Mesodermal cell (in vitro differentiated cells): ENCODE measurements around the gene MLYCD. TPM values are rescaled to one million over a fixed set of nuclear protein-coding genes. Genes with fewer than 3 reads are reported as not detected.

ENCODE experiments used
- H3K27ac ChIP-seq: 2 replicates; pipeline ENCODE4 v1.7.0; 2013; ENCODE audit warnings: mild to moderate bottlenecking, low read depth, low read length, moderate library complexity; ENCODE audit not compliant: severe bottlenecking
- H3K36me3 ChIP-seq: 2 replicates; pipeline ENCODE4 v1.7.1; 2013; ENCODE audit warnings: mild to moderate bottlenecking, low read length, moderate library complexity; ENCODE audit not compliant: control insufficient read depth, insufficient read depth
- H3K4me1 ChIP-seq: one replicate; pipeline ENCODE4 v1.7.1; 2013; ENCODE audit warnings: mild to moderate bottlenecking, low read length; ENCODE audit not compliant: insufficient read depth, control insufficient read depth, poor library complexity, severe bottlenecking
- H3K4me3 ChIP-seq: 2 replicates; pipeline ENCODE4 v1.7.0; 2013; ENCODE audit warnings: low read length, control low read depth, mild to moderate bottlenecking; ENCODE audit not compliant: insufficient read depth, poor library complexity, severe bottlenecking; ENCODE audit errors: extremely low read depth
- H3K9me3 ChIP-seq: 2 replicates; pipeline ENCODE4 v1.7.1; 2013; ENCODE audit warnings: mild to moderate bottlenecking, low read length, moderate library complexity; ENCODE audit not compliant: control insufficient read depth
- WGBS, 2 experiments: methylation state at CpG; one replicate each; pipeline ENCODE4 v1.1.5; 2013; ENCODE audit warnings: missing lambda C conversion rate in 2 of 2; ENCODE audit not compliant: insufficient coverage in 2 of 2; 5-methylcytosine and 5-hydroxymethylcytosine counted together
- polyA plus RNA-seq, 2 experiments: library from polyadenylated mRNA; stranded (reverse); fragments of 50-300 nt; gene quantifications; one replicate each; pipeline ENCODE4 v1.2.3, GENCODE V29; 2013

MLYCD gene
- polyA plus RNA-seq (2013, experiment 1 of 2), result 1.6 TPM
- polyA plus RNA-seq (2013, experiment 2 of 2), result 1.3 TPM

DNA sequence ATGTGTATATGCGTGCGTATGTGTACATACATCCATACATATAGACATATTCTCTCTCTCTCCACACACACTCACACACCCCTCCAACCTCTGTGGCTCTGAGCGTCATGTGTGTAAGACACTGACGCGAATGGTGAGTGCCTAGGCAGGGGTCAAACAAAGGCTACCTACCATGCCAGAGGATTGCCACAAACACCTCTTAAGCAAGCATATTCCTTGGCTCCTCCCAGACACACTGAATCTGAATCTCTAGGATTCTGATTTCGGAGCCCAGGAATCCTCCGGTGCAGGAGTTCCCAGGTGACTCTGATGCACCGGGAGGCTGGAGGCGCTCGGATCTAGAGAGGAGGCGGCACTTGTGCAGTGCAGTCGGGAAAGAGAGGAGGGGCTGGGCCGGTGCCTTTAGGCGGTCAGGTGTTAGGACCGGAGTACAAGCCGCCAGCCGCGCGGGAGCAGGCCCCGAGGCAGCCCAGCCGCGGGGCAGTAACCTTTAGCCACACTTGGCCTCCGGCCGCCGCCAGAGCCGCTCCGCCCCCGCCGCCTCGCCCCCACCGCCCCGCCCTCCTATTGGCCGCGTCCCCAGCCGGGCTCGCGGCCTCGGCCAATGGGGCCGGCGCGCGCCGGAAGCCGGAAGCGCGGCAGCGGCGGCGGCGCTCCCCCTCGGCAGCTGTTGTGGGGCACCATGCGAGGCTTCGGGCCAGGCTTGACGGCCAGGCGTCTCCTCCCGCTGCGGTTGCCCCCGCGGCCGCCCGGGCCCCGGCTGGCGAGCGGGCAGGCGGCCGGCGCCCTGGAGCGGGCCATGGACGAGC, at the start of gene MLYCD:
TSS of gene MLYCD (plus strand) at position 653 of the 809 bp plus-strand sequence. CDS start at position 683, 30 bp downstream.
- H3K4me3 ChIP-seq, result peak within 1 kb of the TSS; percentile 62
- 5 to 9% methylated on average over 44 to 61 of the region's 69 CpGs for WGBS, 2 experiments
- H3K36me3 ChIP-seq, result no peaks in the 10 kb centered on the region
- no peaks in the 10 kb centered on the region for H3K4me1 ChIP-seq
- H3K9me3 ChIP-seq, result no peaks in the 10 kb centered on the region
- peak within 1 kb of the TSS; percentile 41 for H3K27ac ChIP-seq

DNA sequence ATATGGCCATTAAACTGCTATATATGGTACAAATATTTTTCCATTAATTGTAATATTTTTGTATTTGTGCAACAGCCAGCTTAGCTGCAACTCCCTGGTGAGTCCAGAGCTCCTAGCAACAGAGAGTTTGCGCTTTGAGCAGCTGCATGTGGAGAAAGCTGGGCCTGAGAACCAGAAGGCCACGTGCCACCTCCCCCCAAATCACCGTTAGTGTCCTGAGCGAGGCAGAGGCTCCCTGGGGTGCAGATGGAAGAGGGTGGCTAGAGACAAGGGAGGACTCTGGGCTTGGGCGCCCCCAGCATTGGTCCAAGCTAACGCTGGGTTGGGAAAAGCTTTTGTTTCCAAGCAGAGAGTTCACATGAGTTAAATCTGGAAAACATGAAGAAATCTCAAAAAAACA, 49.5 kb upstream of the MLYCD start:
- WGBS, 2 experiments, result 81 to 92% methylated on average over 2 to 5 of the region's 6 CpGs
- H3K4me3 ChIP-seq, result no peak overlapping the region

GRCh38 chr16:83850947-83851346, 48.0 kb upstream of the MLYCD start:
- no peaks in the 10 kb centered on the region for H3K9me3 ChIP-seq
- H3K4me3 ChIP-seq, result no peak overlapping the region
- H3K36me3 ChIP-seq, result no peaks in the 10 kb centered on the region
- no peaks in the 10 kb centered on the region for H3K4me1 ChIP-seq
- H3K27ac ChIP-seq, result no peak overlapping the region
- 94 to 100% methylated on average over 3 of the region's 5 CpGs for WGBS, 2 experiments

More for the DNA sequence above, 49.5 kb upstream of the MLYCD start:
- Histone ChIP-seq H3K27ac (no peak overlapping the region), H3K36me3 (no peaks in the 10 kb centered on the region), H3K4me1 (no peaks in the 10 kb centered on the region), H3K9me3 (no peaks in the 10 kb centered on the region)

DNA sequence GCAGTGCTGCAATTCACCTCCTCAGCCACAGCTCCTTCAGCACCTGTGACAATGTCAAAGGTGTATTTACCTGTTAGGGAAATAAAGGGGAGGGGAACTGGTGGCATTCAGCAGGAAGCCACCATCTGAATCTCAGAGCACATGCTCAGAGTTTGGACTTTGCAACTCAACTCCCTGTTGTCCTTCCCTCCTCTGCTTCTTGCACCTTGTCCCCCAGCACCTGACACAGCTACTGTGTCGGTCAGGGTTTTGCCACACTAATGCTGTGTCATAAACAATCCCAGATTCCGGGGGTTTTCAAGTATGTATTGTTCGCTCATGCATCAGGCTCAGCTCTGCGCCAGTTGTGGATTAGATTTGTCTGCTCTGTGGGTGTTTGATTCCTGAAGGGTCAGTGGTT, 47.4 kb upstream of the MLYCD start:
- Histone ChIP-seq H3K4me3 (no peak overlapping the region), H3K36me3 (no peaks in the 10 kb centered on the region), H3K9me3 (no peaks in the 10 kb centered on the region), H3K27ac (no peak overlapping the region), H3K4me1 (no peaks in the 10 kb centered on the region)
- 96 to 100% methylated on average over 2 to 4 of the region's 4 CpGs for WGBS, 2 experiments

- 93 to 94% methylated on average over 4 to 8 of the region's 11 CpGs for WGBS, 2 experiments
- no peaks in the 10 kb centered on the region for H3K36me3 ChIP-seq
Observed at GRCh38 chr16:83852774-83853173, 46.1 kb upstream of the MLYCD start.

DNA sequence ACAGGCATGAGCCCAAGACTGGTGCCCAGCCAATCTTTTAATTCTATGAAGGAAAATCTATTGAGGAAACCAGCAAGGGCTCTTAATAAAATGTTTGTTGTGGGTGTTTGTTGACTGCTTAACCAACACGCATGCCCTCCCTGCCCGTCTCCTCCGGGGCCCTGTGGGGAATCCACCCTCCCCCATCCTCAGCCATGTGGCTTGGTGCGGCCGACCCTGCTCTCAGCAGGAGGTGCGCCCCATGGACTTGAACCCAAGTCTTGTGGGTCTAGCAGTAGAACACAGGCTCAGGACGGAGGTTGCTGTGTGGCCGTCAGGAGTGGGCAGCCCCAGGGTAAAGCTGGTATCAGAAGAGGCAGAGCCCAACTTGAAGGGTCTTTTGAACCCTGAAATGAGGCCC, 45.1 kb upstream of the MLYCD start:
- WGBS, 2 experiments, result 95 to 97% methylated on average over 2 to 7 of the region's 8 CpGs
- H3K9me3 ChIP-seq, result no peaks in the 10 kb centered on the region
- no peak overlapping the region for H3K27ac ChIP-seq
- H3K4me3 ChIP-seq, result no peak overlapping the region
- H3K4me1 ChIP-seq, result no peaks in the 10 kb centered on the region
- H3K36me3 ChIP-seq, result no peaks in the 10 kb centered on the region

More at GRCh38 chr16:83852774-83853173, 46.1 kb upstream of the MLYCD start:
- no peaks in the 10 kb centered on the region for H3K9me3 ChIP-seq
- H3K27ac ChIP-seq, result no peak overlapping the region
- no peaks in the 10 kb centered on the region for H3K4me1 ChIP-seq
- no peak overlapping the region for H3K4me3 ChIP-seq

GRCh38 chr16:83854420-83854819, 44.5 kb upstream of the MLYCD start:
- Histone ChIP-seq H3K9me3 (no peaks in the 10 kb centered on the region), H3K36me3 (no peaks in the 10 kb centered on the region), H3K27ac (no peak overlapping the region), H3K4me1 (no peaks in the 10 kb centered on the region), H3K4me3 (no peak overlapping the region)
- whole genome bisulfite sequencing, 2 experiments, result 87 to 95% methylated on average over 6 to 7 of the region's 9 CpGs

DNA sequence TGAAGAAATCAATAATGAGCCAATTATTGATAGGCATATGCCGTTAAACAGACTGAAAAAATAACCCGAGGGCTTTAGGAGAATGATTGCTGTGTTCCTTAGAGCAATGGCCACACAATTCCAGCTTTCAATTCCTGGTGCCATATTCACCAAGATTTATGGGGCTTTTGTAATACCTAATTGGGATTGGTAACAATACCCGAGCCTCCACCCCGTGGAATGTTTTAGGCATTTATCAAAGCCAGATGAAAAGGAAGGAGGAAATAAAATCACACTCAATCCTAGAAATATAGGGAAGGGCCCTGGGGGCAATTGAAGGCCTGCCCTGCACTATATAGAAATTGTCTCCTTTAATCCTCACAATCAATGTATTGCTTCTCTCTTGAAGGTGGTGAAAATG, 42.1 kb upstream of the MLYCD start:
- Histone ChIP-seq H3K36me3 (no peaks in the 10 kb centered on the region), H3K9me3 (no peaks in the 10 kb centered on the region), H3K4me3 (no peak overlapping the region), H3K4me1 (no peaks in the 10 kb centered on the region), H3K27ac (no peak overlapping the region)
- 92% methylated on average over 2 of the region's 4 CpGs; no CpG with 5 or more reads in 1 of the 2 experiments for WGBS, 2 experiments

DNA sequence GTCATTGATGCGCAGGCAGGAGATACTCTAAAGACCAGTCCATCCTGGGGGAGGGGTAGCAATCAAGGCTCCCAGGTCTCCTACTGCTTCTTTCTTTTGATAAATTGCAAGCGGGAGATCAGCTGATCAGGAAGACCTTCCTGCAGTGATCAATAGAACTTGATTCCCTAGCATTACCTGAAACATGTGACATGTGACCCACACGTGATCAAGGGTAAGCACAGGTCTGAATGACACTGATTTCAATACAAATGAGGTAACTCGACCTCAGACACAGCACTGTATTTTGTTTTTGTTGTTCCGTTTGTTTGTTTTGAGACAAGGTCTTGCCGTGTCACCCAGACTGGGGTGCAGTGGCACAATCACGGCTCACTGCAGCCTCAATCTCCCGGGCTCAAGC, 39.6 kb upstream of the MLYCD start:
- no peak overlapping the region for H3K27ac ChIP-seq
- WGBS, 2 experiments, result 83 to 89% methylated on average over 8 of the region's 8 CpGs
- H3K4me1 ChIP-seq, result no peaks in the 10 kb centered on the region
- H3K4me3 ChIP-seq, result no peak overlapping the region
- H3K36me3 ChIP-seq, result no peaks in the 10 kb centered on the region
- no peaks in the 10 kb centered on the region for H3K9me3 ChIP-seq

GRCh38 chr16:83862661-83863060, 36.3 kb upstream of the MLYCD start:
- Histone ChIP-seq H3K4me1 (no peaks in the 10 kb centered on the region), H3K27ac (no peak overlapping the region), H3K36me3 (no peaks in the 10 kb centered on the region), H3K4me3 (no peak overlapping the region), H3K9me3 (no peaks in the 10 kb centered on the region)
- WGBS, 2 experiments, result 85% methylated on average over 2 of the region's 7 CpGs; no CpG with 5 or more reads in 1 of the 2 experiments

GRCh38 chr16:83863682-83864081, 35.2 kb upstream of the MLYCD start:
- H3K4me3 ChIP-seq, result no peak overlapping the region
- no peaks in the 10 kb centered on the region for H3K36me3 ChIP-seq
- no peak overlapping the region for H3K27ac ChIP-seq
- 100% methylated on average over 1 of the region's 1 CpG; no CpG with 5 or more reads in 1 of the 2 experiments for WGBS, 2 experiments
- no peaks in the 10 kb centered on the region for H3K4me1 ChIP-seq
- H3K9me3 ChIP-seq, result no peaks in the 10 kb centered on the region
